COR-L47 (cell line): ENCODE measurements around the gene TBCEL.
"Not testable (repeated sequence)": the region's sequence is repeated elsewhere in the genome, so short reads cannot be mapped to it uniquely, and the experiment has no call there.

Experiments
- DNase-seq: peaks from one replicate; lab custom pipeline; 2025; lab: John Stamatoyannopoulos, UW

TBCEL gene

GRCh38 chr11:121029813-121030445 is 6.0 kb downstream of the TBCEL start:
- no peak for DNase-seq

- DNase-seq, result no peak
These were observed 7.3 kb downstream of the TBCEL start for GRCh38 chr11:121031167-121031566.

DNA sequence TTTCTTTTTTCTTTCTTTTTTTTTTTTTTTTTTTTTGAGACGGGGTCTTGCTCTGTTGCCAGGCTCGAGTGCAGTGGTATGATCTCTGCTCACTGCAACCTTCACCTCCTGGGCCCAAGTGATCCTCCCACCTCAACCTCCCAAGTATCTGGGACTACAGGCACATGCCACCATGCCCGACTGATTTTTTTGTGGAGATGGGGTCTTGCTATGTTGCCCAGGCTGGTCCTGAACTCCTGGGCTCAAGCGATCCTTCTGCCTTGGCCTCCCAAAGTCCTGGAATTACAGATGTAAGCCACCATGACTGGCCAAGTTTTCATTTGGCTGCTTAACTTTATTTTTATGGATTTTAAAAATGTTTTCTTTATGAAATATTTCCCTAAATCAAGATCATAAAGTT is 7.7 kb downstream of the TBCEL start:
- DNase-seq, result not testable (repeated sequence)

DNA sequence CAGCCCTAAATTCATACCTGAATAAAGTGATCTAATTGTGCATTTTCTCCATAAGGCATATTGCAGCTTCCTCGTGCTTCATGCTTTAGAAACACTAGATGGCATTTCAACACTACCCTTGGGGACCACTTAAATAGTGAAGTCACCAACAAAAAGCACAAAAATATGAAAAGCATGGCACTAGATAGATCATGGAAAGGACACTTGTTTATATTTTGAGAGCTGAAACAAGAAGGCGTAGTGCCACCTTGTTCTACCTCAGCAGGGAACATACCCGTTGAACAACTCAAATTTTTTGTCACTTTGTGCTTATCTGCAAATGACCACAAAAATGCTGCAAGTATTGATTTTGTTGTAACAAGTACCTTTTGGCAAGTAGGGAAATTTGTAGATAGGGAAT is 8.6 kb downstream of the TBCEL start:
- DNase-seq, result peak; percentile 6

GRCh38 chr11:121033635-121034034 is 9.7 kb downstream of the TBCEL start:
- no peak for DNase-seq

DNA sequence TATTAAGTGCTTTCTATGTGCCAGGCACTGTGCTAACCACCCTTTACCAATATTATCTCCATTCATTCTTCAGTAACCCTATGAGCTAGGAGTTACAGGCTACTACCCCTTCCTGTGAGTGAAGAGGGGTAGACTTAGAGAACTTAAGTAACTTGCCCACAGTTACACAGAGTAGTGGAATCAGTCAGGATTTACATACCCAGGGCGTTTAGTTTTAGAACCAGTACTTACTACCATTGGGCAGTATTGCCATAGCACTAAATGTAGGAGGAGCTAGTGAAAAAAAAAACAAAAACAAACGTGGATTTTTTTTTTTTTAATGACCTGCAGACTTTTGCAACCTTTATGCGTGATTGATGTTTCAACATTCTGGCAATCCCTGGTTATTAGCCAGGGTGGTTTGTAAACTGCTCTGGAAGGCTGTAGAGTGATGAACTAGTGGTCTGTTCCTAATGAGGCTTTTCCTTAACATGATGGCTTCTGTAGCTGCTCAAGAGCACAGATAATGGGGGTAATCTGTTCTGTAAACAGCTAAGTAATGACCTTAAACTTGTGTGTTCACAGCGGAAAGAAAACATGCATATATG is 11.4 kb downstream of the TBCEL start:
- no peak for DNase-seq

DNA sequence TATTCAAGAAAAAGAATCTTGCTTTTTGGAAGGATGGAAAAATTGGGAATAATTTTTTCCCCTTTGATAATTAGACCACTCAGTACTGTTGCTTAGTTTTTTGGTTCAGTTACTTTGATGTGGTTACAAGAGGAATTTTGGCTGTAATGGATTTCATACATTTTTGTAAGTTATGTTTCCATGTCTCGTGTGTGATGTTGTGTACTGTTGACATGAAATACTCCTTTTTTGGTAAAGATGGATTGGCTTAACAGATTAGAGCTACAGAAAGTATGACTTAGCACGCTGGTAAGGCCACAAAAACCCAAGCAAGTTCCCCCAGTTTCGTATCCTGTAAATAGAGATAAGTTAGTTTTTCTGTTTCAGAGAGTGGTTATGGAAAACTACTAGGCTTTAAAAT is 11.9 kb downstream of the TBCEL start:
- no peak for DNase-seq

- no peak for DNase-seq
These were observed 13.1 kb downstream of the TBCEL start for GRCh38 chr11:121037016-121037415.

GRCh38 chr11:121038648-121039409 is 14.9 kb downstream of the TBCEL start:
- no peak for DNase-seq

DNA sequence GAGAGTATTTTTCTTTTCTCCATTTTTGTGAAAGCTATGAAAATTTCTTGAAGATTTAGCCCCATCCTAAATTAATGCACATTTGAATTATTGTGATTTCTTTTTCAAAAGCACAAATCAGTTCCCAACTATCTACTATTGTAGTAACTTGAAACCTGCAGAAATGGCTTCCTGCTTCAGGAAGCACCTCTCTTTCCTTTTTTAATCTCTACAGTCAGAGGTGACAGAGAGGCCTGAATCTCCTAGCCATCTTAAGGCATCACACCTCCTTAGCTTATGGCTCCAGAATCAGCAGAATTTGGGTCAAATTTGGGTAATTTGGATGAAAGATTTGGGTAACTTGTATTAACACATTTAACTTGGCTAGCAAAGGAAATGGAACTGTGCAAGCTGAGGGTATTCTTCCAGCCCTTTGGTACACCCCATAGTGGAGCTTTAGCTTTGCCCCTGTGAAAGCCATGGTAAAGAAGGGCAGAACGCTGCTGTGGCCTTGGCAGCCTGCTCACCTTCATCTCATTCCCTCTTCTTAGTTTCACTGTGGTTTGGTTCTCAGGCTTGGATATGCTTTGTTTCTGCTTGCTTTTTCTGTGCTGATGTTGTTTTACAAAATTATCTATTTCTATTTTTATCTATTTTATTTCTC is 16.2 kb downstream of the TBCEL start:
- DNase-seq, result no peak

- no peak for DNase-seq
These were observed 16.7 kb downstream of the TBCEL start for GRCh38 chr11:121040614-121041002.

GRCh38 chr11:121041072-121041471 is 17.2 kb downstream of the TBCEL start:
- DNase-seq, result no peak

GRCh38 chr11:121042296-121042695 is 18.4 kb downstream of the TBCEL start:
- DNase-seq, result no peak

DNA sequence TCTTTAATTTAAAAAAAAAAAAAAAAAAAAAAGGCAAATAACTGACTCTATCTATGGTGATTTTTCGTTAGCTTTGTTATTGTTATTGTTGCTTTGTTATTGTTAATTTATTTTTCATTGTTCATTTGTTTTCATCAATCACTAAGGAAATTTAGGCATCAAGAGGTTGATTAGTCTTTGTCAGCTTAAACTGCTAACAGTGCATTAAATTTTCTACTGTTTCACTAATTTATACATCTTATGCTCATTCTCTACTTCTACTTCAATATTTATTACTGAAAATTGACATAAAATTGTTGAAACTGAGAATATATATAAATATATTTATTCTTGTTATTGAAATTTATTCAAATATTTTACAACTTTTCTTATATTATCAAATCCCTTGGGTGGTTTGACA is 24.0 kb downstream of the TBCEL start:
- DNase-seq, result no peak

GRCh38 chr11:121048464-121049233 is 24.7 kb downstream of the TBCEL start:
- DNase-seq, result no peak

DNA sequence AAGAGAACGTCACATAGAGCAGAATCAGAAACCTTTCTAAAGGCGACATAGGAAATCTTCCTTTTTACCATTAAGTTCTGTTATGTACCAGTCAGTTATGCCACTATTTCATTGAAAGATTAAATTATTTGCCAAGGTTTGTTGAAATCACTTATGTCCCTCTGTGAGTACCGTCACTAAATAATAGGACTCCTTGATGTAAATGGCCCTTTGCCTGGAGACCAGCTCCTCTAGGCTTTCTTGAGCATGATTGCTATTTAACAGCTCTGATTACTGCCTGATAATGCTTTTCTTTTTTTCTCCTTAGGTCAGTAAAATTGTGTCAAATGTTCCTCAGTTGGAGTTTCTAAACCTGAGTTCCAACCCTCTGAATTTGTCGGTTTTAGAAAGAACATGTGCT is 29.3 kb downstream of the TBCEL start:
- no peak for DNase-seq

- no peak for DNase-seq
These were observed 30.4 kb downstream of the TBCEL start for GRCh38 chr11:121054266-121054665.

DNA sequence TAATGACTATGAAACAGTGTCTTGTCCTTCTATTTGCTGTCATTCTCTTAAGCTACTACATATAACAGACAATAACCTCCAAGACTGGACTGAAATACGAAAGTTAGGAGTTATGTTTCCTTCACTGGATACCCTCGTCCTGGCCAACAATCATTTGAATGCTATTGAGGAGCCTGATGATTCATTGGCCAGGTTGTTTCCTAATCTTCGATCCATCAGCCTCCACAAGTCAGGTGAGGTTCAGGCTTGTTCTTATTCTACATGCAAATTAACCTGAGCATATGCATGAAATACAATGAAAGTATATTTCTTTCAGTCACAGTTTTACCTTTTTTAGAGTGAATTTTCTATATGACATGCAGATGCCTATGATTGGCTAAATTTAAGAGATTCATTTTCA is 31.2 kb downstream of the TBCEL start:
- DNase-seq, result no peak

DNA sequence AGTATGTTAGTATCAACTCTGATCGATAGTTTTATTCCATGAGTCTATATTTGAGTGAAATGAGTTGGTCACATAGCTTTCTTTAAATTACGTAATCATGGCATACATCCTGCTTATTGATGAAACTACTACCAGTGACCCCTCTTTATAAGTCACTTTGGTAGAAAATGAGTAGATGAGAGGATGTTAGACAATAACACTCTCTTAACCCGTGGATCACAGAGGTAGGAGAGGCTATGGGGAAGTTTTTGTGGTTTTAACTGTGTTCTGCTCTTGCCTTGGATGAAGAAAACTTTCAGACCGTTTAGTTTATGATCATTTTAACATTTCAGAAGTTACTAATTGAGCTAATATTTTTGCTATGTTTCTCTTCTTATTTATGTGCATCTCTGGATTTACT is 34.0 kb downstream of the TBCEL start:
- DNase-seq, result no peak

DNA sequence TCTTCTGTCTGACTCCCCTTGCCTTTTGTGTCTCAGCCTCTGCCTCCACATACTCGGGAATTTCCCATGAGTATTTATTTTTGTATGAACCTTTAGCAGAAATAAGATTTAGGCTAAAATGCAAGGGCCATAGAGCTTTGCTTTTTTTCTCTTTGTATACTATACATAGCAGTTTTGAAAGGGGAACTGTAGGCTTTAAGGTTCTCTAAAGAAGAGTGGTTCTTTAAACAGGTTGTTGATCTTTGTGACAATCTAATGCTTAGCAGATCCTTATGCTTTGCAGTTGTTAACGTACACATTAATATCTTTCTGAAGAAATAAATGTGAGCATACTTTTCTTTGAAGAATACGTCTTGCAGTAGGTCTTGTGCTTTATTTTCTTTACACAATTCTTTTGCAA is 35.0 kb downstream of the TBCEL start:
- no peak for DNase-seq

- no peak for DNase-seq
These were observed 35.7 kb downstream of the TBCEL start for GRCh38 chr11:121059605-121060004.

GRCh38 chr11:121063728-121064127 is 39.8 kb downstream of the TBCEL start:
- no peak for DNase-seq
